ENCODE data around the gene MRPL48. TPM values are rescaled to one million over a fixed set of nuclear protein-coding genes. Genes with fewer than 3 reads are reported as not detected.
A peak's percentile ranks its signal among the peaks of the same experiment; 100 is the strongest.

MRPL48 gene
- total RNA-seq, 1 donor, result 14.5 TPM

DNA sequence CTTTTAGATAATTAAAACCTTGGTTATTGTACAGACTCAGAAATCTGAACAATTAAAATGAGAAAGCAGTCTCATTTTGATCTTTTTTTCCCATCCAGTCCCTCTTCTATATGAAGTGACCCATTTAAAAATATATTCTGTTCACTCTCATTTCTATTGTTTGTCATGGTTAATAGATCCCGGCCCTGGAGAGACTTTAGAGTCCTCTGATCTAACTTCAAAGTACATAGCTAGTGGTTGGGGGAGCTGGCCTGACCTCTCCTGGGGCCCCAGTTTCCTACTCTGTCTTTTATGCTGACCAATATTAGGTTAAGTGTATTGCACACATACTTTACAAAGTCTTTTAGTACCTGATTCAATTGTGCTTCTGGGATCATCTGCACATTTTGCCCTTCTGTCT lies 13.5 kb downstream of the MRPL48 start:
- Histone ChIP-seq H4K20me1 (ENCODE audit: insufficient read depth, low read length) (peaks cover 3% of the 10 kb centered on the region), H3K79me2 (ENCODE audit: insufficient read depth, low read length) (no peaks in the 10 kb centered on the region), H3K4me2 (ENCODE audit: insufficient read depth, low read length) (no peak overlapping the region), H2AFZ (ENCODE audit: low read length) (no peak overlapping the region), H3K27me3 (ENCODE audit: insufficient read depth, low read length) (no peaks in the 10 kb centered on the region), H3K9me3 (ENCODE audit: low read depth, low read length) (no peaks in the 10 kb centered on the region), H3K4me3 (ENCODE audit: insufficient read depth, low read length) (no peak overlapping the region), H3K27ac (ENCODE audit: low read depth, low read length) (no peak overlapping the region), H3K4me1 (ENCODE audit: insufficient read depth, low read length) (no peaks in the 10 kb centered on the region), H3K36me3 (ENCODE audit: insufficient read depth, low read length) (no peaks in the 10 kb centered on the region)
- TF ChIP-seq, protein P1, sequence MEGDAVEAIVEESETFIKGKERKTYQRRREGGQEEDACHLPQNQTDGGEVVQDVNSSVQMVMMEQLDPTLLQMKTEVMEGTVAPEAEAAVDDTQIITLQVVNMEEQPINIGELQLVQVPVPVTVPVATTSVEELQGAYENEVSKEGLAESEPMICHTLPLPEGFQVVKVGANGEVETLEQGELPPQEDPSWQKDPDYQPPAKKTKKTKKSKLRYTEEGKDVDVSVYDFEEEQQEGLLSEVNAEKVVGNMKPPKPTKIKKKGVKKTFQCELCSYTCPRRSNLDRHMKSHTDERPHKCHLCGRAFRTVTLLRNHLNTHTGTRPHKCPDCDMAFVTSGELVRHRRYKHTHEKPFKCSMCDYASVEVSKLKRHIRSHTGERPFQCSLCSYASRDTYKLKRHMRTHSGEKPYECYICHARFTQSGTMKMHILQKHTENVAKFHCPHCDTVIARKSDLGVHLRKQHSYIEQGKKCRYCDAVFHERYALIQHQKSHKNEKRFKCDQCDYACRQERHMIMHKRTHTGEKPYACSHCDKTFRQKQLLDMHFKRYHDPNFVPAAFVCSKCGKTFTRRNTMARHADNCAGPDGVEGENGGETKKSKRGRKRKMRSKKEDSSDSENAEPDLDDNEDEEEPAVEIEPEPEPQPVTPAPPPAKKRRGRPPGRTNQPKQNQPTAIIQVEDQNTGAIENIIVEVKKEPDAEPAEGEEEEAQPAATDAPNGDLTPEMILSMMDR (IDR thresholded peaks at IDR 0.05; ENCODE audit: extremely low read depth, low read depth, low read length), result no peak
- peak; percentile 66 for DNase-seq (ENCODE audit: insufficient read length, low spot score, missing footprints)

DNA sequence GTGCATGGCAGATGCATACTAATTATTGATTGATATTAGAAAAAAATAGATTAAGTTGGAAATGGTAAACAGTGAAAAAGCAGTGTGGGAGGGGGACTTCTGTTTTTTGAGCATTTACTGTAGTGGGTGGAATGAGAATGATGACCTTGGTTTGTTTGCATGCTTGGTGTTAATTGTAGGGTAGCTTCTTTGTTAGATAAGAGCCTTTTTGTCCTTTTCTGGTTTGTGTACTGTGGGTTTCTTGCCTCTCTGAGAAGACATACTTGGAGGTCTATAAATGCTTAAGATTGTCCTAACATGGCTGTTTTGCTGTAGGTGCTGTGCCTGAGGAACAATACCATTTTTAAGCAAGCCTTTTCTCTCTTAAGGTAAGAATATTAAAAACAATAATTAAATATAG lies 17.0 kb downstream of the MRPL48 start:
- Histone ChIP-seq H3K4me2 (ENCODE audit: insufficient read depth, low read length) (no peak overlapping the region), H4K20me1 (ENCODE audit: insufficient read depth, low read length) (peaks cover 3% of the 10 kb centered on the region), H3K27ac (ENCODE audit: low read depth, low read length) (no peak overlapping the region), H3K4me1 (ENCODE audit: insufficient read depth, low read length) (no peaks in the 10 kb centered on the region), H3K9me3 (ENCODE audit: low read depth, low read length) (no peaks in the 10 kb centered on the region), H3K4me3 (ENCODE audit: insufficient read depth, low read length) (no peak overlapping the region), H3K79me2 (ENCODE audit: insufficient read depth, low read length) (no peaks in the 10 kb centered on the region), H3K36me3 (ENCODE audit: insufficient read depth, low read length) (no peaks in the 10 kb centered on the region), H3K27me3 (ENCODE audit: insufficient read depth, low read length) (no peaks in the 10 kb centered on the region), H2AFZ (ENCODE audit: low read length) (no peak overlapping the region)
- DNase-seq (ENCODE audit: insufficient read length, low spot score, missing footprints), result no peak
- TF ChIP-seq, protein P1 (IDR thresholded peaks at IDR 0.05; ENCODE audit: extremely low read depth, low read depth, low read length), result no peak

DNA sequence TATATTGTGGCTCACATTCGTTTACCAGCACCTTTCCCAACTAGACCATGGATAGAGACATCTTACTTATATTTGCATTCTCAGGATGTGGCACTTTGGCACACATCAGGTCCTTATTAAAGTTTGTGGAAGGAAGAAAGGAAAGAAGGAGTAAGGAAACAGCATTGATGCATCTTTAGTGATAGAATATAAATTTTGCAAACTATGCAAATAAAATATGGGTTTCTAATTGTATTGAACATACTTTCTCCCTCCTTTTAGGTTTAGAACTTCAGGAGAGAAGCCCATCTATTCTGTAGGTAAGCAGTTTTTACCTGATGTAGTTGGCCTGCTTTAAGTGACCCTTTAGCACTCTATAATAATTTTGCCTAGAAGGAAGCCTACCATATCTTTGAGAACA lies 20.4 kb downstream of the MRPL48 start:
- no peak overlapping the region for H3K4me2 ChIP-seq (ENCODE audit: insufficient read depth, low read length)
- H3K4me1 ChIP-seq (ENCODE audit: insufficient read depth, low read length), result no peaks in the 10 kb centered on the region
- no peaks in the 10 kb centered on the region for H3K79me2 ChIP-seq (ENCODE audit: insufficient read depth, low read length)

DNA sequence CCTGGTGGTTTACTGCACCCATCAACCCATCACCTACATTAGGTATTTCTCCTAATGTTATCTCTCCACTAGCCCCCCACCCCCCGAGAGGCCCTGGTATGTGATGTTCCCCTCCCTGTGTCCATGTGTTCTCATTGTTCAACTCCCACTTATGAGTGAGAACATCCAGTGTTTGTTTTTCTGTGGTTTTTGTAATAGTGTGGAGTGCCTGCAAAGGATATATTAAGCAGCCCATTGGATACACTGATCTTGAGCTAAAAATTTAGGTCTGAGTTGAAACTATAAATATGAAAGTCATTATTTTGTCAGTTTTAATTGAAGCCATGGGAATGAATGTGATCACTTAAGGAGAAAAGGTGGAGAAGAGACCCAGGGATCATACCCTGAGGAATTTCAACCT lies 23.0 kb downstream of the MRPL48 start:
- no peaks in the 10 kb centered on the region for H3K27me3 ChIP-seq (ENCODE audit: insufficient read depth, low read length)
- no peak for DNase-seq (ENCODE audit: insufficient read length, low spot score, missing footprints)
- no peak overlapping the region for H3K4me2 ChIP-seq (ENCODE audit: insufficient read depth, low read length)
- H3K27ac ChIP-seq (ENCODE audit: low read depth, low read length), result no peak overlapping the region
- no peaks in the 10 kb centered on the region for H3K9me3 ChIP-seq (ENCODE audit: low read depth, low read length)
- TF ChIP-seq, protein P1 (IDR thresholded peaks at IDR 0.05; ENCODE audit: extremely low read depth, low read depth, low read length), result no peak
- H2AFZ ChIP-seq (ENCODE audit: low read length), result no peak overlapping the region
- H4K20me1 ChIP-seq (ENCODE audit: insufficient read depth, low read length), result no peaks in the 10 kb centered on the region
- no peaks in the 10 kb centered on the region for H3K79me2 ChIP-seq (ENCODE audit: insufficient read depth, low read length)
- no peaks in the 10 kb centered on the region for H3K36me3 ChIP-seq (ENCODE audit: insufficient read depth, low read length)
- H3K4me1 ChIP-seq (ENCODE audit: insufficient read depth, low read length), result peaks cover 2% of the 10 kb centered on the region
- H3K4me3 ChIP-seq (ENCODE audit: insufficient read depth, low read length), result no peak overlapping the region

More for the DNA sequence above, 20.4 kb downstream of the MRPL48 start:
- H3K4me3 ChIP-seq (ENCODE audit: insufficient read depth, low read length), result no peak overlapping the region
- no peak for DNase-seq (ENCODE audit: insufficient read length, low spot score, missing footprints)
- H3K9me3 ChIP-seq (ENCODE audit: low read depth, low read length), result no peaks in the 10 kb centered on the region
- no peak overlapping the region for H2AFZ ChIP-seq (ENCODE audit: low read length)
- H4K20me1 ChIP-seq (ENCODE audit: insufficient read depth, low read length), result no peaks in the 10 kb centered on the region
- H3K36me3 ChIP-seq (ENCODE audit: insufficient read depth, low read length), result no peaks in the 10 kb centered on the region
- no peaks in the 10 kb centered on the region for H3K27me3 ChIP-seq (ENCODE audit: insufficient read depth, low read length)
- no peak overlapping the region for H3K27ac ChIP-seq (ENCODE audit: low read depth, low read length)
- TF ChIP-seq, protein P1 (IDR thresholded peaks at IDR 0.05; ENCODE audit: extremely low read depth, low read depth, low read length), result no peak

Measured in osteoblast (primary cell).